ENCODE data around the gene PUS1. TPM values are rescaled to one million over a fixed set of nuclear protein-coding genes. Genes with fewer than 3 reads are reported as not detected.

Gene PUS1
- total RNA-seq, 1 experiment from 2014 or later: 117 TPM

DNA sequence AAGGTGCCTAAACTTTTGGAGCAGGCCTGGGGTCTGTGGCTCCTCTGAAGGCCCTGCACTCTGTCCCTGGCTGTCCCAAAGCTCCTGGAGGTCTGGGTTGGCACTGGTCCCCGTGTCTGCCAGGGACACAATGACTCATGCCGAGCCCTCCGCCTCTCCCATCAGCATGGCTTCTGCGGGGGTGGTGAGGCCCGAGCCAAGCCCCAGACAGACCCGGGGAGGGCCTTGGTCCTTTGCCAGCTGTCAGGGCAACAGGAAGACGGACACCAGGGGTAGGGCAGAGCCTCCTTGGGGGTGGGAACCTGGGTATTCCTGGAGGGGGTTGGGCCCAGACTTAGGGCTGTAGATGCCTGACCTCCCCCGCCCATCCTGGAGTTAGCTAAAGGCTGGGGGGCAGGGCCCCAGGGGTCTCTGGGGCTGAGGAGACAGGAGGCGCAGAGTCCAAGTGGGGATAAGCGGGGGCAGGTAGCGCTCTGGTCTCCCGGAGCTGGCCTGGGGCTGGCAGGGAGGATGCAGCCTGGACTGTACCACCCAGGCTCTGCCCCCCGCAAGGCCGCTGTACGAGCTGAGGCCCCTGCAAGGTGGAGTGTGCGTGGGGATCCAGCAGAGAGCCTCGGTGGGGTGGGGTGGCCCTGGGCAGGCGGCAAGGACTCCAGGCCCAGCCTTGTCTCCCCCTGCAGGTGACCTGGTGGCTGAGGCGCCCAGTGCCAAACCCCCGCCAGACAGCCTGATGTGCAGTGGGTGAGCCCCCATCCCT, 16.4 kb upstream of the PUS1 start:
- H3K4me1 ChIP-seq (ENCODE audit: insufficient read depth, low read length): no peaks in the 10 kb centered on the region
- H3K56ac ChIP-seq (ENCODE audit: insufficient read length, low read depth, low read length): no peak overlapping the region
- no peak overlapping the region for H2AFZ ChIP-seq (ENCODE audit: low read length)
- Mint-ChIP-seq H3K4me1 (0 out of 4 replicates have a peak, but pooled peaks cover 0 to 2% of the 10 kb centered on the region in 2 experiments), H3K9me3 (no peaks in the 10 kb centered on the region), H3K27me3 (ENCODE audit: low read depth) (no peaks in the 10 kb centered on the region), H3K36me3 (ENCODE audit: insufficient read depth in 1 of 3, low read depth in 3 of 3) (peaks cover 12 to 50% (median 50%) of the 10 kb centered on the region in 3 experiments; a peak in 6 of 7 replicates), H3K4me3 (no peak overlapping the region), H3K27ac (peak overlapping the region in 1 of 3 experiments; percentile 77; a peak in 1 of 7 replicates)
- no peak overlapping the region for H3K27ac ChIP-seq (ENCODE audit: insufficient read length, low read depth, low read length)
- no peak overlapping the region for H2BK20ac ChIP-seq (ENCODE audit: low read depth, low read length, poor library complexity, severe bottlenecking)
- no peak overlapping the region for H2BK120ac ChIP-seq (ENCODE audit: low read depth, low read length, poor library complexity, severe bottlenecking)
- H3K23me2 ChIP-seq (ENCODE audit: insufficient read length, low read depth, low read length, poor library complexity, severe bottlenecking): no peaks in the 10 kb centered on the region
- no peak overlapping the region for H3K4ac ChIP-seq (ENCODE audit: low read depth, low read length)
- no peaks in the 10 kb centered on the region for H3K79me1 ChIP-seq (ENCODE audit: insufficient read depth, low read depth, low read length, poor library complexity, severe bottlenecking)
- H4K20me1 ChIP-seq (ENCODE audit: control insufficient read depth, insufficient read depth, insufficient read length): peaks cover 3% of the 10 kb centered on the region
- H3K79me2 ChIP-seq (ENCODE audit: insufficient read depth, low read length): no peaks in the 10 kb centered on the region
- H2BK12ac ChIP-seq (ENCODE audit: insufficient read length, low read depth, low read length): no peak overlapping the region
- no peaks in the 10 kb centered on the region for H3K27me3 ChIP-seq (ENCODE audit: insufficient read depth, low read length)
- no CpG with 5 or more reads among the region's 20 CpGs for WGBS (ENCODE audit: extremely low coverage, insufficient read length, low lambda C conversion rate)
- H3K14ac ChIP-seq (ENCODE audit: insufficient read depth, low read length): no peak overlapping the region
- H3K4me2 ChIP-seq (ENCODE audit: insufficient read depth, insufficient read length, low read length): no peak overlapping the region
- no peaks in the 10 kb centered on the region for H3K9me3 ChIP-seq (ENCODE audit: control insufficient read depth, low read depth, low read length)
- no peak overlapping the region for H3T11ph ChIP-seq (ENCODE audit: low read length)
- TF ChIP-seq, protein P1, sequence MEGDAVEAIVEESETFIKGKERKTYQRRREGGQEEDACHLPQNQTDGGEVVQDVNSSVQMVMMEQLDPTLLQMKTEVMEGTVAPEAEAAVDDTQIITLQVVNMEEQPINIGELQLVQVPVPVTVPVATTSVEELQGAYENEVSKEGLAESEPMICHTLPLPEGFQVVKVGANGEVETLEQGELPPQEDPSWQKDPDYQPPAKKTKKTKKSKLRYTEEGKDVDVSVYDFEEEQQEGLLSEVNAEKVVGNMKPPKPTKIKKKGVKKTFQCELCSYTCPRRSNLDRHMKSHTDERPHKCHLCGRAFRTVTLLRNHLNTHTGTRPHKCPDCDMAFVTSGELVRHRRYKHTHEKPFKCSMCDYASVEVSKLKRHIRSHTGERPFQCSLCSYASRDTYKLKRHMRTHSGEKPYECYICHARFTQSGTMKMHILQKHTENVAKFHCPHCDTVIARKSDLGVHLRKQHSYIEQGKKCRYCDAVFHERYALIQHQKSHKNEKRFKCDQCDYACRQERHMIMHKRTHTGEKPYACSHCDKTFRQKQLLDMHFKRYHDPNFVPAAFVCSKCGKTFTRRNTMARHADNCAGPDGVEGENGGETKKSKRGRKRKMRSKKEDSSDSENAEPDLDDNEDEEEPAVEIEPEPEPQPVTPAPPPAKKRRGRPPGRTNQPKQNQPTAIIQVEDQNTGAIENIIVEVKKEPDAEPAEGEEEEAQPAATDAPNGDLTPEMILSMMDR (conservative IDR thresholded peaks at IDR 0.05): peak; percentile 43
- H3K9ac ChIP-seq (ENCODE audit: extremely low read depth, insufficient read length, low read length): no peak overlapping the region
- H4K91ac ChIP-seq (ENCODE audit: insufficient read length, low read depth, low read length): no peak overlapping the region
- H3K18ac ChIP-seq (ENCODE audit: insufficient read length, low read depth, low read length): no peak overlapping the region
- no peak overlapping the region for H3K23ac ChIP-seq (ENCODE audit: insufficient read length, low read depth, low read length)
- H4K5ac ChIP-seq (ENCODE audit: insufficient read length, low read depth, low read length): no peak overlapping the region
- DNase-seq: no peak
- no peak overlapping the region for H2BK15ac ChIP-seq (ENCODE audit: low read depth, low read length)
- no peak overlapping the region for H2AK5ac ChIP-seq (ENCODE audit: insufficient read length, low read length)
- no peak overlapping the region for H2BK5ac ChIP-seq (ENCODE audit: insufficient read length, low read length)
- H4K8ac ChIP-seq (replicated peaks; ENCODE audit: insufficient read length, low read depth, low read length): no peak overlapping the region

Measured in H9 (cell line).